HG02938 (cell line): ENCODE data around the gene MCCD1.
A peak's percentile ranks its signal among the peaks of the same experiment; 100 is the strongest.
"Not testable (repeated sequence)": the region's sequence is repeated elsewhere in the genome, so short reads cannot be mapped to it uniquely, and the experiment has no call there.

Experiments used
- ATAC-seq: cut with Tn5 transposase; IDR thresholded peaks from one replicate; pipeline ENCODE4 v1.9.1; 2021; ENCODE audit warnings: mild to moderate bottlenecking, moderate library complexity; ENCODE audit not compliant: unreplicated experiment

The MCCD1 gene

DNA sequence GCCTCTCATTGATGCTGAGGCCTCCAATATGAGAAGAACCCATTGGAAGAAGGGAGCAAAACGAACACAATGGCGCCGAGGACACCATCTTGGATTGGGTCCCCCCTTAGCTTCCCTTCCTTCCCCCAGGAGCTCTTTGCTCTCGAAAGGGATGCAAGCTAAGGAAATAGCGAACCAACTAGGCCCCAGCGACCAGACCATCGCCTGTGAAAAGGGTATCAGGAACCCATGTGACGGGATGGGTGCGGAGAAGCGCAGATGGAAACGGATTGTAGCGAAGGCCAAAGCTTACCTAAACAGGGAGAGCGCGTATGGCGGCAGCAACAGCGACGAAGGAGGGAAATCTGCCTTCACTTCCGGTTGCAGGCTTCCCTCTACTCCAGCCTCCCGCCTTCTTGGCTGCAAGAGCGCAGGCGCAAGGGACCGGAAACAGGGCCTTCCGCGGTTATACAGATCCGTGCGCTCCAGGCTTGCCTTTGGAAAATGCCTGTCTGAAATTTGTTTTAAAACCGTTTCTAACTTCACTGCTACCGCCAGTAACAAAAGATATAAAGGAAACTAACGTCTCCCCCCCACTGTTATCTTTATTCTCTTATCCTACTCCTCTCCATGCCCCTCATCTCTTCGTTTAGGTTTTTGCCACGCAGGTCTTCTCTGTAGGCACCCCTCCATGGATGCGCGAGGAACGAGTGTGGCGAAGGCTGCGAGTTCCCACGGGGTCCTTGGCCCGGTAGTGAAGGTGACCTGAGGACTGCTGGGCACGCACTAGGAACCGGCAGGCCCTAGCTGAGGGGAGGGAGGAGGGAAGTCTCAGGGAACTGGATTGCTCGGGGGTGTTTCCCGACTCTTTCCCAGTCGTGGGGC, 13.1 kb downstream of the MCCD1 start, which contains the start of gene DDX39B:
Gene DDX39B (minus strand): TSS at position 346 of the 864 bp plus-strand sequence. CDS start 1,471 bp downstream, outside the sequence.
- ATAC-seq = peak; percentile 61

DNA sequence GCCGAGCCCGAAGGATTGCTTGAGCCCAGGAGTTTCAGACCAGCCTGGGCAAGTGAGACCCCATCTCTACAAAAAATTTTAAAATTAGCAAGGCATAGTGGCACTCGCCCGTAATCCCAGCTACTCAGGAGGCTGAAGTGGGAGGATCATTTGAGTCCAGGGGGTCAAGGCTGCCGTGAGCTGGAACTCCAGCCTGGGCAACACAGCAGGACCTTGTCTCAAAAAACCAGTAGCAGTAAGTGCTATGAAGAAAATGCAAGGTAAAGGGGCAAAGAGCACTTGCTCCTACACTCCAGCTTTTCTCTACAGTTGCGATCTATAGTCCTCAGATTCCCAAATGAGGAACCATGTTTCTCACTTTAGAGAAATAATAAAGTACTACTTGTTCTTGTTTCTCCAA, 14.9 kb downstream of the MCCD1 start:
- no peak for ATAC-seq

GRCh38 chr6:31544676-31545075, 15.9 kb downstream of the MCCD1 start:
- ATAC-seq = no peak

DNA sequence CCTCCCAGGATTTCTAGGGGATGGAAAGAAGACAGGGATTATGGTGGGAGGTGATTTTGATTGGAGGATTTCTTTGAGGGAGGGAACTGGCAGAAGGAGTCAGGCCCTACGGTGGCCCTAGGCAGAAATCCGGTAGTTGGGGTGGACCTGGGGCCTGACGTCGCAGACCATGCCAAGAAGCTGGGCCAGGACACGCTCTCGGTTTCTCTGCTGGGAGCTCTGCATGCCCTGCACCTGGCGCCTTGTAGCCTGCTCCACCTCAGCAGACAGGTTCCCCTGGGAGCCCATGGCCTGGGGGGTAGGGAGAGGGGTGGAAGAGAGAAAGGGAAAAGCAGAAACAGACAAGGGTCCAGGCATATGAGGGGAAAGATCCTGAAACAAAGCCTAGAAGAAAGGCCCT, 16.5 kb downstream of the MCCD1 start:
- ATAC-seq = no peak

DNA sequence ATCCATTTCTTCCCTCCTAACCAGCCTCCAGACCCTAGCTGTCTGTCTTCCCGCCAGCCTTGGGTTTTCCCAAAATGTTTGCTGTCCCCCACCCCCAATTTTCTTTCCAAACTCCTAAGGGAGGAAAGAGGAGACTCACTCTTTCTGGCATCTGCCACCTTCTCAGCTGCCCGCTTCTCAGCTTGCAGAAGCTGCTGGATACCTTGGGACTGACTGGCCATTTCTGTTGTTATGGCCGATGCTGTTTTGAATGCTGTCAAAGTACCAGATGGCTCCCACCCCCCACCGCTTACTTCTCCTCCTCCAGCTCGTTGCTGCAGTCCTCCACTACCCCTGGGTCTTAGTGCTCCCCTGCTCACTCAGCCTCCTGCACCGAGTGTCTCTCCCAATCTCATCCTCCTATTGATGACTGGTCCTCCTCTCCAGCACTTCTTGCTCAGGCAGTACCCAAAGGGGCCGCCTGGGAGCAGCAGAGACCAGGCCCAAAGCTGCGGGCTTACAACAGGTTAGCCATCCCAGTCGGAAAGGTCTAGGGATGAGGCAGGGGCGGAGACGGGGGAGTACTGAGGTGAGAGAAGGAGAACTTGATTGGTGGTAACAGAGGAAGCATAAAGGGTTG, 17.7 kb downstream of the MCCD1 start, which contains the start of gene ATP6V1G2:
Gene ATP6V1G2 (minus strand): TSS at position 270 of the 619 bp plus-strand sequence. CDS start 49 bp downstream, at position 221.
- ATAC-seq = peak; percentile 38

GRCh38 chr6:31546958-31547726, 18.4 kb downstream of the MCCD1 start, which contains the start of gene NFKBIL1:
Gene NFKBIL1 (plus strand): TSS chr6:31547608. CDS start chr6:31547695, 87 bp downstream.
- ATAC-seq = peak; percentile 63

DNA sequence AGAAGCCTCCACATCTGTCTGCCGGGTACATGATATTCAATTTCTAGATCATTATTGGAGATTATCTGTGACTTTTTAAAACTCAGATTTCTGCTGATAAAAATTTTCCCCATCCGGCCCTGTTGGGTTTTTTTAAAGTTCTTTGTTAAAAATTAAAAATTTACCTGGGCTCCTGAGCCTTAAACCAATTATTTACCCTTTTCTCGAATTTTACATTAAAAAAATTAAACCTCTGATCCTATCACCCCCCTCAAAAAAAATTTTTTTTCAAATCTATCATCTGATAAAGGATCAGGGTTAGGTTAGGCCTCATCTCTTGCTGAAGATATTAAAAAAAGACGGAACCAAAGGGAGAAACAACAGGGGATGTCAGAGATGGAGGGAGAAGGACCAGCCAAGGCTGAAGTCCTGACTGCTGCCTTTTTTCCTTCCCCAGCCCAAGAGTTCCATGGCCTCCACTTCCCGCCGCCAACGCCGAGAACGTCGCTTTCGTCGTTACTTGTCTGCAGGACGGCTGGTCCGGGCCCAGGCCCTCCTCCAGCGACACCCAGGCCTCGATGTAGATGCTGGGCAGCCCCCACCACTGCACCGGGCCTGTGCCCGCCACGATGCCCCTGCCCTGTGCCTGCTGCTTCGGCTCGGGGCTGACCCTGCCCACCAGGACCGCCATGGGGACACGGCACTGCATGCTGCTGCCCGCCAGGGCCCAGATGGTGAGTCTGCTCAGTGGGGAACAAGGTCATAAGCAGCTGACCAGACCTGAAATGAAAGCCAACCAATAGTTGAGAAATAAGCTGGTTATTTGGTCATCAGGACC, 19.2 kb downstream of the MCCD1 start:
- ATAC-seq = no peak

- ATAC-seq = no peak
Observed at GRCh38 chr6:31548544-31548873, 19.7 kb downstream of the MCCD1 start.

DNA sequence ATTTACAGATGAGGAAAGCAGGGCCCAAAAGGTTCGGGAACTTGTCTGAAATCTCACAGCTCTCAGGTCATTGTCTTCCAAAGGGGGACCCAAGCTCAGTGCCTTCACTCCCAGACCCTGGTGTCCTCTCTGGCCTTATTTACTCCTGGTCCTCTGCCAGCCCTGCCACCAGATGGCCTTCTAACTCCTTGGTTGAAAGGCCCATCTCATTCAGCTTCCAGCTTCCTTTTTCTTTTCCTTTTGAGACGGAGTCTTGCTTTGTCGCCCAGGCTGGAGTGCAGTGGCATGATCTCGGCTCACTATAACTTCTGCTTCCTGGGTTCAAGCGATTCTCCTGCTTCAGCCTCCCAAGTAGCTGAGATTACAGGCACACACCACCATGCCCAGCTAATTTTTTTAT, 22.6 kb downstream of the MCCD1 start:
- not testable (repeated sequence) for ATAC-seq

DNA sequence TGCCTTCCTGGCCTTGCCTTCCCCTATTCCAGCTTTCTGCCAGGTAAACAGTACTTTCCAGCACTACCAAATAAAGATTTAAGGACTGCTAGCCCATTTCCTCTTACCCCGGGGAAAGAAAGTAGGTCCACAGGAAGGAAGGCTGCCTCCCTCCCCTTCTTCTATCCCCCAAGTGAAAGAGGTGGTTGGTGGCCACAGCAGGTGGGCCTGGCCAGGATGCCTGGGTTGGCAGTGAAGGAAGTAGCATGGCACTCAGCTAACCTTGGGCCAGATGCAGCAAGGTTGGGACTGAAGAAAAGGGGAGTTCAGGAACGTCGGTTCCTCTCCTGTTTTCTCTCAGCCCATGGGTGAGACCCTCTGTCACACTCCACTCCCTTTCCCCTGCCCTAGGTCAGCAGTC, 27.5 kb downstream of the MCCD1 start:
- no peak for ATAC-seq

DNA sequence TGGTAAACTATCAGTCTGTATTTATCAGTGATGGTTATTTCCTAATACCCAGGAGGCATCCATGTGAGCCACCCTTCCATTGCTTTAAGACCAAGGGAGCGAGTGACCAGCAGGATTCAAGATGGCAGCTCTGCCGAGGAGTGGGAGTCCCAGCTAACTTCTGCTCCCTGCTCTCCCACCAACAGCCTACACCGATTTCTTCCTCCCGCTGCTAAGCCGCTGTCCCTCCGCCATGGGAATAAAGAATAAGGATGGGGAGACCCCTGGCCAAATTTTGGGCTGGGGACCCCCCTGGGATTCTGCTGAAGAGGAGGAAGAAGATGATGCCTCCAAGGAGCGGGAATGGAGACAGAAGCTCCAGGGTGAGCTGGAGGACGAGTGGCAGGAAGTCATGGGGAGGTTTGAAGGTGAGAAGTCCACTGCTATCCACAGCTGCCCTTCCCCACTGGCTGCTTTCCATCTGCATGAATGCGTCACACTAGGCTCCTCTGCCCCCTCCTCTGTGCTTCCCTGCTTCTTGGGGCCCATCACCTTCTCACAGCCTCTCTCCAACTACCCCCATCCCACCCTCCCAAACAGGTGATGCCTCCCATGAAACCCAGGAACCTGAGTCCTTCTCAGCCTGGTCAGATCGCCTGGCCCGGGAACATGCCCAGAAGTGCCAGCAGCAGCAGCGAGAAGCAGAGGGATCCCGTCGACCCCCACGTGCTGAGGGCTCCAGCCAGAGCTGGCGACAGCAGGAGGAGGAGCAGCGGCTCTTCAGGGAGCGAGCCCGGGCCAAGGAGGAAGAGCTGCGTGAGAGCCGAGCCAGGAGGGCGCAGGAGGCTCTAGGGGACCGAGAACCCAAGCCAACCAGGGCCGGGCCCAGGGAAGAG, 28.9 kb downstream of the MCCD1 start:
- no peak for ATAC-seq

- no peak for ATAC-seq
Observed at GRCh38 chr6:31558318-31558625, 29.5 kb downstream of the MCCD1 start.

- ATAC-seq = no peak
Observed at GRCh38 chr6:31558631-31559500, 30.1 kb downstream of the MCCD1 start.

DNA sequence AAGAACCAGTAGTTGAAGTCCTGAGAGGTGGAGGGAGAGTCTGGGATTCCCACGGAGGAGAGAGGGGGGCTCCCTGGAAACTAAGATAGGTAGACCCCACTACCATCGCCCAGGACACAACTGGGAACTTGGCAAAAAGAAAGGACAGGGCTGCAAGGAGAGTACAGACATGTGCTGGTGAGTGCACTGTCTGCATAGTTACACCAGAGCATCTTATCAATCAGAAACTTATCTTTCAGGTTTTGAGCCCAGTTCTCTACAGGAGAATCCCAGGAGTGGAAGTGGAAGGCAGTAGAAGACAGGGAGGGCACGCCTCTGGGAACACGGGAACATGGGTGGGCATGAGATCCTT, 30.8 kb downstream of the MCCD1 start:
- ATAC-seq = no peak

DNA sequence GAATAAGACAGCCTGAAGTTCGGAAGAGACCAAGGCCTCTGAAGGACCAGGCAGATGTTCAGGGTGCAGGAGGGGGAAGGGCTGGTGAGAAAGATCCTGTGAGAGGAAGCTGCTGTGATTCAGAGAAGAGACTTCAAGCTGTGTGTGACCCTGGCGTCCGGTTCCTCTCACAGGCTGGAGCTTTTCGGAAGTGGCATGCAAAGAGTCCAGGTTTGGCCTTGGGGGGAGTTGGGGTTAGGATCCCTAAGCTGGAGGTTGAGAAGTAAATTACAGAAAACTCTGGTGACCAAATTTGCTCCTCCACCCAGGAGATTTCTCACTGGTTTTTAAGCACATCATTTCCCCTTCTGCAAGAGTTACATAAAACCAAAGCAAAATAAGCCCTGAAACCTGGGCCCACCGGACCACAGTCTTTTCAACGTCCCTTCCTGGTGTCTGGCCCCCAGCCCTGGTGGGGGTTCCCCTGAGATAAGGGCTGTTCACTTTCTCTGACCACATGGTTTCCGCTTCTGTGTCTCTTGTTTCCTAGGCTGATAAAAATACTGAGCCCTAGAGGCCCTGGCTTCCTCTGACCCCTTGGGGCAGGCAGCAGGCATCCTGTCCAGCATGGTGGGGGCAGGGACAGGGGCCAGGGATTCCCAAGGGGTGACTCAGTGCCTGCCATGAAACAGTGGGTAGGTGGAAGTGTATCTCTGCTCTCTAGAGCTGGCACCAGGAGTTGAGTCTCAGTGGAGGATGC, 31.4 kb downstream of the MCCD1 start:
- peak; percentile 52 for ATAC-seq

- ATAC-seq = no peak
Observed at GRCh38 chr6:31560697-31561058, 31.9 kb downstream of the MCCD1 start.

DNA sequence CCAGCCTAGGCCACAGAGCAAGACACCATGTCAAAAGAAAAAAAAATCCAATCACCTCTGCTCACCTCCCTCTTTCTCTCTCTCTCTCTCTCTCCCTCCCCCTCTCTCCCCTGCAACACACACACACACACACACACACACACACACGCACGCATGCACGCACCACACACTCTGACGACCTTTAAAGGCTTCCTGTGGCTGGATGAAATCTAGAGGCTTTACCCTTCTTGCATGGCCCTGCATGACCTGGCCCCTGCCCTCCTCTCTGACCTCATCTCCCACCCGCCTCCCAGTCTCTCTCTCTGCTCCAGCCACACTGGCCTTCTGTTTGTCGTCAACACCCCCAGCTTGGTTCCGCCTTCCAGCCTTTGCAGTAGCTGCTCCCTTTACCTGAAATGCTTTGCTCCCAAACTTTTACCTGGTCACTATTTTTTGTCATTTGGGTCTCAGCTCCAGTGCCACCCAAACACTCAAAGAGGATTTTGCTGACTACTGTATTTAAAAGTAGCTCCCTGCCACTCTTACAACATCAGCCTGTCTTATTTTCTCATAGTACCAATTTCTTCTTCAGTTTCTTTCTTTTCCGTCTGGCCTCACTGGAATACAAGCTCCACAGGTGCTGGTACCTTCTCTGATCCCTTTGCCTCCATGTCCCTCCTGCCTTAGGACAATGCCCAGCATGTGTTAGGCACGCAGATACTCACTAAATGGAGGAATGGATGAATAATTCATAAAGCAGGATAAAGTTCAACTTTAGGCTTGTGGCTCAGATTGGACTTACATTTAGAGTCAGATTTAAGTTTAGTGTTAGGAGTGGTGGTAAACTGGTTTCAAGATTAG, 39.0 kb downstream of the MCCD1 start:
- no peak for ATAC-seq
